ENCODE data around the gene HDAC10. TPM values are rescaled to one million over a fixed set of nuclear protein-coding genes. Genes with fewer than 3 reads are reported as not detected.

HDAC10 gene
- total and polyA plus RNA-seq, 7 donors, result 7.2 to 47.4 (median 12.5) TPM

- TF ChIP-seq CTCF (IDR thresholded peaks at IDR 0.05) (no peak), POLR2AphosphoS5 (IDR thresholded peaks at IDR 0.05) (no peak), POLR2A (IDR thresholded peaks at IDR 0.05) (no peak), EP300 (IDR thresholded peaks at IDR 0.05) (no peak)
- H3K36me3 ChIP-seq, result peaks cover 6 to 39% (median 14%) of the 10 kb centered on the region in 4 donors
- DNase-seq, result no peak
- peak overlapping the region; percentile 84 to 94 (median 89) for H3K4me3 ChIP-seq
- no peaks in the 10 kb centered on the region for H3K27me3 ChIP-seq
- H3K9me3 ChIP-seq, result no peaks in the 10 kb centered on the region
- intact Hi-C loops (cut with DNase I), result loop anchor here (5.0 kb wide), 2 partner anchors 265 to 385 kb away; partner anchors contain the start of genes ARSA, LMF2 and NCAPH2
- WGBS, 2 donors, result 70 to 72% methylated on average over 14 of the region's 14 CpGs
- H3K4me1 ChIP-seq, result peaks cover 3 to 54% (median 42%) of the 10 kb centered on the region in 4 donors
- peak overlapping the region in 1 of 4 donors; percentile 18 for H3K27ac ChIP-seq
Measured at GRCh38 chr22:50242406-50242949, 8.6 kb downstream of the HDAC10 start.

- intact Hi-C loops (cut with DNase I), result no loop called here
- Histone ChIP-seq H3K4me1 (peaks cover 3 to 35% (median 28%) of the 10 kb centered on the region in 4 donors), H3K36me3 (peaks cover 6 to 36% (median 12%) of the 10 kb centered on the region in 4 donors), H3K27ac (no peak overlapping the region), H3K9me3 (no peaks in the 10 kb centered on the region), H3K4me3 (no peak overlapping the region), H3K27me3 (no peaks in the 10 kb centered on the region)
- WGBS, 2 donors, result 87 to 90% methylated on average over 9 of the region's 9 CpGs
- no peak for TF ChIP-seq CTCF (IDR thresholded peaks at IDR 0.05)
- DNase-seq, result no peak
Measured at GRCh38 chr22:50238755-50239154, 12.3 kb downstream of the HDAC10 start.

GRCh38 chr22:50236731-50237409 lies 14.2 kb downstream of the HDAC10 start:
- intact Hi-C loops (cut with DNase I), result no loop called here
- Histone ChIP-seq H3K4me1 (peaks cover 0 to 16% (median 11%) of the 10 kb centered on the region in 4 donors), H3K36me3 (peaks cover 6 to 54% (median 16%) of the 10 kb centered on the region in 4 donors), H3K27me3 (no peaks in the 10 kb centered on the region), H3K9me3 (no peaks in the 10 kb centered on the region), H3K27ac (no peak overlapping the region), H3K4me3 (no peak overlapping the region)
- DNase-seq, result no peak
- WGBS, 2 donors, result 69 to 70% methylated on average over 11 of the region's 11 CpGs
- no peak for TF ChIP-seq EP300 (IDR thresholded peaks at IDR 0.05)

- 94% methylated on average over 18 of the region's 18 CpGs for WGBS, 2 donors
- peaks cover 0 to 54% (median 15%) of the 10 kb centered on the region in 4 donors for H3K36me3 ChIP-seq
Measured at GRCh38 chr22:50233223-50233622, 17.8 kb downstream of the HDAC10 start.

More at GRCh38 chr22:50233223-50233622, 17.8 kb downstream of the HDAC10 start:
- TF ChIP-seq POLR2AphosphoS5 (IDR thresholded peaks at IDR 0.05) (no peak), POLR2A (IDR thresholded peaks at IDR 0.05) (no peak), CTCF (IDR thresholded peaks at IDR 0.05) (no peak), EP300 (IDR thresholded peaks at IDR 0.05) (no peak)
- peak; percentile 50 for DNase-seq
- intact Hi-C loops (cut with DNase I), result no loop called here
- Histone ChIP-seq H3K27me3 (no peaks in the 10 kb centered on the region), H3K4me3 (no peak overlapping the region), H3K27ac (no peak overlapping the region), H3K4me1 (no peaks in the 10 kb centered on the region), H3K9me3 (no peaks in the 10 kb centered on the region)
